Activated T-cell treated with anti-CD3 and anti-CD28 coated beads, Interleukin-2, amount 50 U/mL, for 72 hours (primary cell): Measurements from ENCODE around the gene C3orf52. TPM values are rescaled to one million over a fixed set of nuclear protein-coding genes. Genes with fewer than 3 reads are reported as not detected.

Experiments used
- ATAC-seq, 2 donors: fragments of 150-1000 bp; cut with Tn5 transposase; replicated peaks in 1 of 2; 2 replicates each; pipeline ENCODE4 v1.10.0; 2021; ENCODE audit warnings: moderate library complexity in 2 of 2, mild to moderate bottlenecking in 1 of 2
- DNase-seq, 2 donors: peaks; one replicate each; pipeline ENCODE4 v3.0.0; 2021 to 2022; ENCODE audit warnings: mixed read lengths in 1 of 2
- H3K27ac Mint-ChIP-seq: one replicate; pipeline ENCODE4 v1.8.0; 2022; ENCODE audit warnings: mild to moderate bottlenecking, moderate library complexity, mixed read lengths
- H3K27me3 Mint-ChIP-seq: one replicate; pipeline ENCODE4 v1.8.0; 2022; ENCODE audit warnings: low read depth, mixed read lengths
- H3K36me3 Mint-ChIP-seq, 2 donors: one replicate each; pipeline ENCODE4 v1.8.0; 2022; ENCODE audit warnings: mixed read lengths in 2 of 2, mild to moderate bottlenecking in 1 of 2; ENCODE audit not compliant: insufficient read depth in 2 of 2
- H3K4me1 Mint-ChIP-seq: one replicate; pipeline ENCODE4 v1.8.0; 2022; ENCODE audit warnings: low read depth, mixed read lengths
- H3K4me3 Mint-ChIP-seq, 2 donors: one replicate each; pipeline ENCODE4 v1.8.0; 2022; ENCODE audit warnings: mild to moderate bottlenecking in 2 of 2, mixed read lengths in 2 of 2, moderate library complexity in 2 of 2
- H3K9me3 Mint-ChIP-seq, 2 donors: one replicate each; pipeline ENCODE4 v1.8.0; 2022; ENCODE audit warnings: mixed read lengths in 2 of 2
- total RNA-seq, 2 donors: library from RNA; stranded (reverse); gene quantifications; one replicate each; pipeline ENCODE4 v1.2.3, GENCODE V29; 2022

The C3orf52 gene
- total RNA-seq, 2 donors from 2014 or later: 3.2 to 4.1 TPM

DNA sequence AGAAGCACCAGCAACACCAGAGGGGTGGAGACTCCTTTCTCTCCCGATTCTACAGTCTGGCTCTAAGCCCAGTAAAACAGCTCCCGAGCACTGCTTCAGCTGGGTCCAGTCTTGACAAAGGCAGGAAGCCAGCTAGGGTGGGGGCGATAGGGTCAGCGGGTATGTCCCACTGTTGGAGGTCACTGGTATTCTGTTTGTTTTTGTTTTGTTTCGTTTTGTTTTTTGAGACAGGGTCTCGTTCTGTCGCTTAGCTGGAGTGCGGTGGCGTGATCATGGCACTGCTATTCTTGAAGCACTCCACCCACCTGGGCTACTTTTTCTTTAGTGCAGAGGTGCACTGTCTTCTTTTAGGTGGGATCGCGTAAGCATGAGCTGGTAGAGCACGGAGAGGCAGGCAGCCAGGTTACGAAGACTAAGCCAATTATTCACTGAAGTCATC lies 30.6 kb downstream of the C3orf52 start:
- H3K27ac Mint-ChIP-seq: no peak overlapping the region
- H3K9me3 Mint-ChIP-seq: no peaks in the 10 kb centered on the region
- ATAC-seq: no peak
- peak overlapping the region; percentile 2 to 42 for H3K4me3 Mint-ChIP-seq
- peaks cover 0 to 2% of the 10 kb centered on the region in 2 donors for H3K36me3 Mint-ChIP-seq
- peaks cover 71% of the 10 kb centered on the region for H3K4me1 Mint-ChIP-seq
- DNase-seq: no peak
- no peaks in the 10 kb centered on the region for H3K27me3 Mint-ChIP-seq

DNA sequence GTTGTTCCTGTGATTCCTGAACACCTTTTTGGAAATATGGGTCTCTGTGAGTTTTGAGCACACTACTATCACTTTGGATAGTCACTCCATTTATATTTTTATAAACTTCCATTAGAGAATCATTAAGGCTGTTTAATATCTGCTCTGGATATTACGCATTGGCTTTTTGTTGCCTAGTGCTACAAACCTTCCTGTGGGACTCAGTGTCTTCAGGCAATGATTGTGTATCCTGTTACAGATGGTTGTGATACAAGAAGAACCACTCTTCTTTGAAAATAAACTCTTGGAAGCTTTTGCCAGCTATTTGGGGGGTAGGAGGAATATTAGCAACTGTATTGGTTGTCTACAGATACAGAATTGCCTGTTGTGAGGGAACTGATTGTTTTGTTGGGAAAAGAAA lies 31.2 kb downstream of the C3orf52 start:
- no peak overlapping the region for H3K4me3 Mint-ChIP-seq
- peaks cover 65% of the 10 kb centered on the region for H3K4me1 Mint-ChIP-seq
- no peak for ATAC-seq
- peaks cover 0 to 2% of the 10 kb centered on the region in 2 donors for H3K36me3 Mint-ChIP-seq
- no peaks in the 10 kb centered on the region for H3K9me3 Mint-ChIP-seq
- no peaks in the 10 kb centered on the region for H3K27me3 Mint-ChIP-seq
- H3K27ac Mint-ChIP-seq: no peak overlapping the region
- DNase-seq: no peak

DNA sequence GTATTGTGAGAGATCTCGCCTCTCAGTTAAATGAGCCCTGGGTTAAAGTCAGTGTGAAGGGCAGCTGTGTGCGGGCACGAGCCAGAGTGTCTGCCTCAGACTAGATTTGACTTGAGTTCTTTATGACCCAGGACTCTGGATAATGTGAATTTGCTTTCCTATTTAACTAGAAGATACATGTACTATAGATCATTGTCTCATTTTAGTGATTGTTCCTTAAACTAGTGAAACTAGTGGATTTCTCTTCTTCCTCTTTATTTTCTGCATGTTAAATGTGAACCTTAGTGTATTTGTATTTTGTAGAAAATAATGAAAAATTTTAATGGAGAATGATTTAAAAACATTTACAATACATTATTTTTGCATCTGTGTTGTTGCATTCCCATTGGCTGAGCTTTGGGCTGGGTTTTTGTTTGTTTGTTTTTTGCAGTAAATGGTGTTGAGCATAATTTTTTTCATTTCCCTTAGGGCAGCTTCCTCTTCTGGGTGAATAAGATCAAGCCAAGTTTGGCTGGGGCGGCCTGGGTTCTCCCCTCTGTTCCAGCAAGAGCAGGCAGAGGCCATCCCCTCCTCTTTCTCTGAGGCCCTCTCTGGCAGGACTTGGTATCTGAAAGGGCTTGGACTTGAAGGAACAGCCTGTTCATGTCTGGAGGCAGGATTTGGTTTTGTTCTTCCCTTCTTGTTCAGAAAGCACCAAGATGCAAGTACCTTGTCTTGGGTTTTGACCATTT lies 31.8 kb downstream of the C3orf52 start:
- ATAC-seq (no peak), DNase-seq (no peak)
- Mint-ChIP-seq H3K4me3 (no peak overlapping the region), H3K27ac (peak overlapping the region; percentile 35), H3K36me3 (peaks cover 0 to 2% of the 10 kb centered on the region in 2 donors), H3K27me3 (no peaks in the 10 kb centered on the region), H3K4me1 (peaks cover 61% of the 10 kb centered on the region), H3K9me3 (no peaks in the 10 kb centered on the region)

DNA sequence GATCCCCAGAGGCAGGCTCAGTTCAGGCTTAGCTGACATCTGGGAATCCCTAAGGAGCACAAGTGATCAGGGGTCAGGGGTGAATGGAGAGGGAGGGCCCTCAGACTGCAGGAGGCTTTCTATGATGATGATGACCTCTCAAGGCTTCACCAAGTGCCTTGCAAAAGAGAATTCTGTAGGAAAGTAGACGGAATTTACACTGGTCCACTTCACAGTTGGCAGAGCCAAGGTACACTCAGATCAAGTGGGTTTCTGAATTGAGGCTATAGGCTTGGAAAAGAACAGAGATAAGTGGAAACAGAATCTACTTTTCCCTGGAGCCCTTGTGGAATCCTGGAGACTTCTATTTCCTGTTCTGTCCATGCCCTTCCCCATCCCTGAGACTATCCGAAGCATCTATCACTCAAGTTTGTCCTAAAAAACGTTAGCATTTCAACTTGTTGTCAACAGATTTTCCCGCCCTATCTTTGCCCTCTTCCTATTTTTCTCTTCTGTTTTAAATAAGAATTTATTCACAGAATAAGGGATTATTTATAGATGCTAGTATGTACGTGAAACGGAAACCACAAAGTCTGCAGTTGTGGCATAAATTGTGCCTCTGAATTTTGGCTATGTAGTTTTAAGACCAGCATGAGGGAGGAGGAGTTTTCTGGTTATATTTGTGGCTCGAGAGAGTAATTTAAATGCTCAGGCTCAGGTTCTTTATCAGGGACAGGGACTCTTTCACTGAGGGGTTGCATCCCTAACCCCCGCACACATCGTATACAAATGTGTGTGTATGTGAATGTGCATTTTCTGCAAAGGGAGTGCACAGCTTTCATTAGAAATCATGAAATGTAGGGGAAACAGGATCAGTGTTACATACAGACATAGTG lies 34.0 kb downstream of the C3orf52 start:
- DNase-seq (no peak), ATAC-seq (no peak)
- Mint-ChIP-seq H3K4me3 (peak overlapping the region; percentile 11 to 39), H3K36me3 (peaks cover 0 to 2% of the 10 kb centered on the region in 2 donors), H3K4me1 (peaks cover 47% of the 10 kb centered on the region), H3K27ac (no peak overlapping the region), H3K27me3 (no peaks in the 10 kb centered on the region), H3K9me3 (no peaks in the 10 kb centered on the region)

DNA sequence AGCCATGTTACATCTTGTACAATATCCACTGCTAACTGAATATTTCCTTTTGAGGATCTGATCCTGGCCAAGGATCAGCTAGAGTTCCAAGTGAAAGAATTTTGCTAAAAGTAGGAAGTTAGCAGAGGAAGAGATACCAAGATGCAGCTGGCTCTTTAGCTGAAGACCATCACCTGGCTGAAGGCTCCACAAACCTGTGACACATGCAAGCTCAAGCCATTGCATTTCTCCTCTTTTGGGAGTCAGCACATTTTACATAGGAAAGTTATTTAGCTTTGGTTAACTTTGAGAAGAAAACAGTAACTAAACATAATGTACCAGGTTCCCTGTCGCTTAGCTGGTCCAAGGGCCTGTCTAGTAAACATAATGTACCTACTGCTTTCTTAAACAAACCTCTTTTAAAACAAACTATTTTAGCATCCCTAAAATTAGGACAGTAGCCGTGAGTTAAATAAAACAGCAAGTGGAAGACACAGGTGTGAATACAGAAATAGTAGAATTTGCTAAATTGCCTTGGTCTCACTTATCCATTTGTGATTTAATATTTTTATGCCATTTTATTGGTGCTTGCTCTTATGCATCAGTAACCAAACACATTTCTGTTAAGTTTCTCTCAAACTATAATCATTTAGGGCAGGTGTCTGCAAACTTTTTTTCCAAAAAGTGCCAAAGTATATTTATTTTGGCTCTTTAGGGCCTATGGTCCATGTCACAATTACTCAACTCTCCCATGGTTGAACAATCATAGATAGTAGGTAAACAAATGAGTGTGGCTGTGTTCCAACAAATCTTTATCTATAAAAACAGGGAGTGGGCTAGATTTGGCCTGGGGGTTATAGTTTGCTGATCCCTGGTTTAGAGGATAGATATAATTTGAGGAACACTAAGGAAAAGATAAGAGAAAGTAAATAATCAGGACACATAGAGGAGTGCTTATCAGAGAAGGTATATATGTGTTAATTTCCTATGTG lies 35.7 kb downstream of the C3orf52 start:
- H3K4me1 Mint-ChIP-seq: peaks cover 52% of the 10 kb centered on the region
- DNase-seq (no peak), ATAC-seq (no peak)
- no peaks in the 10 kb centered on the region for H3K9me3 Mint-ChIP-seq
- H3K4me3 Mint-ChIP-seq: no peak overlapping the region
- H3K27ac Mint-ChIP-seq: peak overlapping the region; percentile 62
- H3K27me3 Mint-ChIP-seq: no peaks in the 10 kb centered on the region
- H3K36me3 Mint-ChIP-seq: peaks cover 0 to under 1% of the 10 kb centered on the region in 2 donors

DNA sequence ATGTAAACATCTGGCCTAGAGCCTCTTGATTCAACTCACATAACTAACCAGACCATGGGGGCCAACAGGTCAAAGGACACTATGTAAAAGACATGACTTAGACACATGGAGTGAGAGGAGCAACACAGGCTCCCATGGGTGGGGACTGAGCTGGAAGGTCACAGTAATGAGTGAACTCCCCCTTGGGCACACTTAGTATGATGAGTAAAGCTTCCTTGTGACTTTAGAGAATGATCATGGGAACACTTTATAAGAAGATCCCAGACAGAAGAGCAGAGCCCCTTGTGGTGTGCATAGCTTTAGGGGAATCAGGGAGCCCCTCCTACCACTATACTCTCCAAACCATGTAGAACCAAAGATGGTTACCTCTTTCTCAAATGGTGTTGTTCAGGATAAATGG lies 36.7 kb downstream of the C3orf52 start:
- peaks cover 62% of the 10 kb centered on the region for H3K4me1 Mint-ChIP-seq
- H3K4me3 Mint-ChIP-seq: no peak overlapping the region
- H3K36me3 Mint-ChIP-seq: no peaks in the 10 kb centered on the region
- no peak for DNase-seq
- no peak for ATAC-seq
- H3K9me3 Mint-ChIP-seq: no peaks in the 10 kb centered on the region
- H3K27me3 Mint-ChIP-seq: no peaks in the 10 kb centered on the region
- H3K27ac Mint-ChIP-seq: no peak overlapping the region

DNA sequence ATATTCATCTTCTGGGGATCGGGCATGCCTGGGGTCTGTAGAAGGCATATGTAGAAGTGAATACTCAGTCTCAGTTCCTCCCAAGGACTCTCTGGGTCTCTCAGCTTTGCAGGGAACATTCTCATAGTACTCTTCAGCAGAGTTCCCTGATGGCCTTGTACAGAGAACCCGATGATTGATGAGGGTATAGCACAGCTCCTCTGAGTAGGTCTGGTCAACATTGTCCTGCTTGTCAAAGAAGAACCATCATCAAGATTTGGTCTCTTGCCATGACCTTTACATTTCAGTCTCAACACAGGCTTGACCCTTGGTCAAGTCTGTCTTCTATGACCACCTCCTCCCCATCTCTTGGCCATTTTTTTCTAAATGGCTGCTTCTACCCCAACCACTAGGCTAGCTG lies 37.4 kb downstream of the C3orf52 start:
- Mint-ChIP-seq H3K4me3 (no peak overlapping the region), H3K27me3 (no peaks in the 10 kb centered on the region), H3K4me1 (peaks cover 63% of the 10 kb centered on the region), H3K9me3 (no peaks in the 10 kb centered on the region), H3K36me3 (no peaks in the 10 kb centered on the region), H3K27ac (no peak overlapping the region)
- DNase-seq (no peak), ATAC-seq (no peak)

DNA sequence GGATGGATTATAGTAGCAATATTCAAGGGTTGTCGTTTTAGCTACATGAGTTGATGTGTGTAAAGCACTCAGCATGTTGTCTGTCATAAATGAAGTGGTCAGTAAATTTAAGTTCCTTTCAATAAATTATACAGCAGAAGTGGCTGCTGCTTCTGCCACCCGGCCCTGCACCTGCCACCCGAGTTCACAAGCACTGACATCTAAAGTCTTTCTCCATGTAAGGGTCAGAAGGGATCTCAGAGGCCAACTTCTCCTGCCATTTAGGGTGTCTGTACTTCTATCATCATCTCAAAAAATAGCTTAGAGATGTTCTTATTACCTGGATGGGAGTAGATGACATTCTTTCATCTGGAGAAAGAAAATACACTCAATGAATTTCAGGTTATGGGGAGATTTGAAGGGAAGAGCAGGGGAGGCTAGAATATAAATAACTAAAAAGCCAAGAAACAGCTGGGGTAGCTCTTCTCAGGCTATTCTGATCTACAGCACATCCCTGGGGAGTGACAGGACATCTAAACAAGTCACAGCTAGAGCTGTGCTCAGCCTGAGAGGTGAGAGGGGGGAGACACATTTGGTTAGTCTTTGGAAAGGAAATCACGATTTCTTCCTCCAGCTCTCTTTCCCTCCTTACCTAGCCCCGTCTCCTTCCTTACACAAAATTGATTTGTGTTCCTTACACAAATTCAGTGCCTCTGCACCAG lies 38.9 kb downstream of the C3orf52 start:
- no peaks in the 10 kb centered on the region for H3K9me3 Mint-ChIP-seq
- peaks cover 63% of the 10 kb centered on the region for H3K4me1 Mint-ChIP-seq
- H3K36me3 Mint-ChIP-seq: peaks cover 0 to 2% of the 10 kb centered on the region in 2 donors
- DNase-seq (no peak), ATAC-seq (no peak)
- H3K4me3 Mint-ChIP-seq: no peak overlapping the region
- H3K27me3 Mint-ChIP-seq: no peaks in the 10 kb centered on the region
- peak overlapping the region; percentile 6 for H3K27ac Mint-ChIP-seq

DNA sequence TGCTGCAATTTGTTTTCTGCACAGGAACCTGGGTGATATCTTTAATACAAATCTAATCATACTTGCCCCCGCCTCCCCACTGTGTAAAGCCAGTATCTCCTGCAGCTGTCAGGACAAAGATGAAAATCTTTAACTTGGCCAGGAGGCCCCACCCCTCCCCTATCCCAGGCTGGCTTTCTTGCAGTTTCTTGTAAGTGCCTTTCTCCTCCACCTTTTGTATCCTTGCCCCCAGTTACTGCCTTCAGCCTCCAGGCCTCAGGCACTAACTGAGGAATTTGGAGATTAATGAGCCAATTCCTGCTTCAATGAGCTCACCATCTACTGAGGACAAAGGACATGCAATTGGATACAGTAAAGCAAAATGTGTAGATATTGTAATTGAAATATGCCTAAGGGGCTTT lies 40.3 kb downstream of the C3orf52 start:
- no peak for DNase-seq
- ATAC-seq: no peak
- H3K4me3 Mint-ChIP-seq: peak overlapping the region; percentile 53 to 56
- peak overlapping the region; percentile 85 for H3K27ac Mint-ChIP-seq
- H3K36me3 Mint-ChIP-seq: peaks cover 2 to 6% of the 10 kb centered on the region in 2 donors
- H3K27me3 Mint-ChIP-seq: no peaks in the 10 kb centered on the region
- no peaks in the 10 kb centered on the region for H3K9me3 Mint-ChIP-seq
- H3K4me1 Mint-ChIP-seq: peaks cover 63% of the 10 kb centered on the region

DNA sequence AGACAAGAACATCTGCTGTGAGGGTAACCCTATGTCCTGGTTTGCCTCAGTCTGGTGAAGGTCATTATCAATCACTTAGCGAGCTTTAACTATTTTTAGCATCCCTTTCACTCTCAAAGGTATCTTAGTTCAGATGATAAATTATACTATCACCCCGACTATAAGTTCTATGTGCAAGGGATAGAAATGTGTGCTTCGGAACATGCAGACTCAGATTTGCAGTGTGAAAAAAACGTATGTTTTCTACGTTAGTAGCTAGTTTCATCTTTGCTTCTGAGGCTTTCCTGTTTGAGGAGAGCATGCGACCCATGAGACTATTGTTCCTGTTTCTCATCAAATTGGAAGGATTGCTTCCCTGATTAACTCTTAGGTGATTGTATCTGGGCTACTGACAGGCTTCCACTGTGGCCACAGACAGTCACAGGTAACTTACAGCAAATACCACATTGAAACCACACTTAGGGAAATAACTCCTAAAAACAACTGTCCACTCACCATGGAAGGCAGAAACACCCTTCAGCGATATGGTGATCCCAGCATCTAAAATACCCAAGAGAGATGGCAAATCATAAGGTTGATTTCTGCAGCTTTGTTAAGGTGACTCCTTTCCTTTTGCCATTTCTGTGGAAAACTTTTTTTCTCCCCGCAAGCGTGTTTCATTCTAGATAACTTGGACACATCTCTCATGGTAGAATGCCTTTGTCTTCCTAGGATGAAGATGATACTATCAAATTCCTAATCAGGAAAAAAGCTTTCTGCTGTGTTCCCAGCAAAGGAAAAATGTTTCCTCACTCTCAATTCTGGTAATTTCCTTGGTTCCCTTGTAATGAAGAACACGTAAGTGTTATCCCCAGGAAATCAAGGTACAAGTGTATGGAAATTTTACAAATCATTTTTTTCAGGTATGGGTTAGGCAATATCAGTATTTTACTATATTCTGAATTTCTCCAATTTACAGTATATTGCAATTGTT lies 41.6 kb downstream of the C3orf52 start:
- DNase-seq: no peak

More for the DNA sequence above, 41.6 kb downstream of the C3orf52 start:
- H3K27me3 Mint-ChIP-seq: no peaks in the 10 kb centered on the region
- ATAC-seq: peak; percentile 18 to 37
- no peaks in the 10 kb centered on the region for H3K9me3 Mint-ChIP-seq
- H3K4me1 Mint-ChIP-seq: peaks cover 70% of the 10 kb centered on the region
- peaks cover 2 to 6% of the 10 kb centered on the region in 2 donors for H3K36me3 Mint-ChIP-seq
- peak overlapping the region; percentile 85 for H3K27ac Mint-ChIP-seq
- peak overlapping the region; percentile 53 to 56 for H3K4me3 Mint-ChIP-seq
